ENCODE data around the gene CHMP1A. TPM values are rescaled to one million over a fixed set of nuclear protein-coding genes. Genes with fewer than 3 reads are reported as not detected.

The CHMP1A gene
- total and polyA plus RNA-seq, 2 experiments from 2014 or later: 42.3 to 81.9 TPM

- Mint-ChIP-seq H3K27me3 (ENCODE audit: insufficient read depth, low read depth, poor library complexity) (peaks cover 18% of the 10 kb centered on the region), H3K27ac (no peak overlapping the region), H3K9me3 (no peaks in the 10 kb centered on the region), H3K4me1 (no peaks in the 10 kb centered on the region), H3K4me3 (no peak overlapping the region), H3K36me3 (ENCODE audit: low read depth) (peaks cover 42% of the 10 kb centered on the region)
- H3F3A ChIP-seq (replicated peaks; ENCODE audit: low read depth): 0 out of 2 replicates have a peak, but pooled peaks cover 6% of the 10 kb centered on the region
- H3K27ac ChIP-seq (ENCODE audit: low read depth): no peak overlapping the region
- no peak overlapping the region for H3K4me2 ChIP-seq
- no peaks in the 10 kb centered on the region for H3K4me1 ChIP-seq (ENCODE audit: insufficient read depth)
- H2AFZ ChIP-seq: no peak overlapping the region
- ATAC-seq (no peak), DNase-seq (ENCODE audit: low spot score) (no peak)
- 0 out of 2 replicates have a peak, but pooled peaks cover 2% of the 10 kb centered on the region for H3K36me3 ChIP-seq (ENCODE audit: insufficient read depth)
- H4K20me1 ChIP-seq (replicated peaks; ENCODE audit: insufficient read depth): peaks cover 4% of the 10 kb centered on the region; the same call in 1 of the 2 replicates
- 0 out of 2 replicates have a peak, but pooled peaks cover 2% of the 10 kb centered on the region for H3K79me2 ChIP-seq (replicated peaks; ENCODE audit: insufficient read depth)
- H3K9me2 ChIP-seq (ENCODE audit: insufficient read depth): no peaks in the 10 kb centered on the region
- H3K4me3 ChIP-seq: no peak overlapping the region
- no peaks in the 10 kb centered on the region for H3K27me3 ChIP-seq (ENCODE audit: insufficient read depth)
- TF ChIP-seq STAT1 (IDR thresholded peaks at IDR 0.05; ENCODE audit: unreplicated experiment): no peak
- TF ChIP-seq NANOG (IDR thresholded peaks at IDR 0.05; ENCODE audit: borderline replicate concordance): no peak
- no peak for TF ChIP-seq EZH2phosphoT487 (IDR thresholded peaks at IDR 0.05; ENCODE audit: unreplicated experiment)
- TF ChIP-seq JUNB (IDR thresholded peaks at IDR 0.05; ENCODE audit: unreplicated experiment): no peak
- TF ChIP-seq EZH2 (IDR thresholded peaks at IDR 0.05; ENCODE audit: low read depth, unreplicated experiment): no peak
- TF ChIP-seq CTCF (conservative IDR thresholded peaks at IDR 0.05; ENCODE audit: low read depth in 2 of 2): no peak
- no peak for TF ChIP-seq POLR2AphosphoS5 (IDR thresholded peaks at IDR 0.05; ENCODE audit: low read depth)
- TF ChIP-seq CREB1 (CRISPR knock-in tag; IDR thresholded peaks at IDR 0.05; ENCODE audit: low read depth): no peak
- TF ChIP-seq ZNF114 (CRISPR knock-in tag; IDR thresholded peaks at IDR 0.05): no peak
Measured at GRCh38 chr16:89693289-89693731, 35.8 kb upstream of the CHMP1A start.

GRCh38 chr16:89691986-89692569, 34.6 kb upstream of the CHMP1A start:
- no peak for ATAC-seq
- no peak overlapping the region for H3K4me3 ChIP-seq
- H2AFZ ChIP-seq: no peak overlapping the region
- peaks cover 12% of the 10 kb centered on the region for H3K79me2 ChIP-seq (replicated peaks; ENCODE audit: insufficient read depth)
- H3K4me1 ChIP-seq (ENCODE audit: insufficient read depth): 0 out of 2 replicates have a peak, but pooled peaks cover 8% of the 10 kb centered on the region
- Mint-ChIP-seq H3K27ac (no peak overlapping the region), H3K36me3 (ENCODE audit: low read depth) (peaks cover 50% of the 10 kb centered on the region), H3K4me3 (no peak overlapping the region), H3K4me1 (peaks cover 7% of the 10 kb centered on the region; the same call in 2 of the 3 replicates), H3K27me3 (ENCODE audit: insufficient read depth, low read depth, poor library complexity) (peaks cover 26% of the 10 kb centered on the region), H3K9me3 (no peaks in the 10 kb centered on the region)
- H4K20me1 ChIP-seq (replicated peaks; ENCODE audit: insufficient read depth): peaks cover 4% of the 10 kb centered on the region; the same call in 1 of the 2 replicates
- H3K36me3 ChIP-seq (ENCODE audit: insufficient read depth): 0 out of 2 replicates have a peak, but pooled peaks cover 2% of the 10 kb centered on the region
- 0 out of 2 replicates have a peak, but pooled peaks cover 10% of the 10 kb centered on the region for H3F3A ChIP-seq (replicated peaks; ENCODE audit: low read depth)
- no peak for DNase-seq (ENCODE audit: low spot score)
- no peak overlapping the region for H3K27ac ChIP-seq (ENCODE audit: low read depth)
- H3K4me2 ChIP-seq: no peak overlapping the region
- H3K27me3 ChIP-seq (ENCODE audit: insufficient read depth): no peaks in the 10 kb centered on the region
- H3K9me2 ChIP-seq (ENCODE audit: insufficient read depth): no peaks in the 10 kb centered on the region
- TF ChIP-seq ZNF331 (CRISPR knock-in tag; IDR thresholded peaks at IDR 0.05; ENCODE audit: low read depth) (no peak), ETS1 (IDR thresholded peaks at IDR 0.05) (no peak), EZH2 (IDR thresholded peaks at IDR 0.05; ENCODE audit: low read depth, unreplicated experiment) (no peak), ZNF114 (CRISPR knock-in tag; IDR thresholded peaks at IDR 0.05) (no peak), EZH2phosphoT487 (IDR thresholded peaks at IDR 0.05; ENCODE audit: unreplicated experiment) (no peak), NANOG (IDR thresholded peaks at IDR 0.05; ENCODE audit: borderline replicate concordance) (no peak), CTCF (conservative IDR thresholded peaks at IDR 0.05; ENCODE audit: low read depth in 2 of 2) (no peak), POLR2AphosphoS5 (IDR thresholded peaks at IDR 0.05; ENCODE audit: low read depth) (no peak), REST (IDR thresholded peaks at IDR 0.05; ENCODE audit: unreplicated experiment) (no peak)

Measured in GM23338 (cell line).